HG03066 (cell line): ENCODE measurements around the gene BAD.
A peak's percentile ranks its signal among the peaks of the same experiment; 100 is the strongest.

ENCODE experiments used
- ATAC-seq: cut with Tn5 transposase; IDR thresholded peaks from one replicate; pipeline ENCODE4 v1.9.1; 2021; ENCODE audit warnings: low read depth; ENCODE audit not compliant: unreplicated experiment

Gene BAD

DNA sequence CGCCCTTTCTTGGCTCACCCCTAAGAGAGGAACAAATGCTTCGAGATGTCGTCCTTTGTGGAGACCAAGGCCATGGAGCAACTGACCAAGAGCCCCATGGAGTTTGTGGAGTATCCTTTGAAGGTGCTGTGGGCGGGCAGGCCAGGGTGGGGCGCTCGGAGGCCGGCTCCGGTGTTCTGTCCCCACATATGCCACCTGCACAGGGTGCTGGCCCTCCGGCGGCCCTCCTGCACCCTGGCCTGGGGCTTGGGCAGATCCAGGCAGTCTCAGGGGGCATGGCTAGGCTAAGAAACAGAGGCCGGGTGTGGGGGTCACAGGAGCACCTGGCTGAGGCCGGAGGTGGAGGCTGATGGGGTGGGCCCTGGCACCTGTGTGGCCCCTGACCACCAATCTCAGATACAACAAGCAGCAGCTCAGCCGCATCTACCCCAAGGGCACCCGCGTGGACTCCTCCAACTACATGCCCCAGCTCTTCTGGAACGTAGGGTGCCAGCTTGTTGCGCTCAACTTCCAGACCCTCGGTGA, 22.8 kb downstream of the BAD start:
- ATAC-seq: no peak

DNA sequence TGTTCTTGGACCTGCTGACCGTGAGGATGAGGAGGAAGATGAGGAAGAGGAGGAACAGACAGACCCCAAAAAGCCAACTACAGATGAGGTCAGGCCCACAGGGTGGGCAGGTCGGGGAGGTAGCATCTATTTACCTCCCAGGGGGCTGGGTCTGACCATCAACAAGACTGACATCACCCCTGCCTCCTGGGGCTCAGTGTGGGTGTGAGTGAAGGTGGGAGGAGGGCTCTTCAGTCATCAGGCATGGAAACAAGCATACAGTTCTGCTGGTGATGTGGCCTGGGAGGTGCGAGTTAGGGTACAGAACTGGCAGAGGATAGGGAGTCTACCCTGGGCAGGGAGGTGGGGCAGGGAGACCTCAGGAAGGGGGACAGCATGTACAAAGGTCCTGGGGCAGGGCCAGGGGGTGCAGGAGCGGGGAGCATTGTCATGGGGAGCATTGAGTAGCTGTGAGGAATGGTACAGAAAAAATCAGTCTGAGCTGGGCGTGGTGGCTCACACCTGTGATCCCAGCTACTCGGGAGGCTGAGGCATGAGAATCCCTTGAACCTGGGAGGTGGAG, 24.2 kb downstream of the BAD start:
- ATAC-seq: no peak

DNA sequence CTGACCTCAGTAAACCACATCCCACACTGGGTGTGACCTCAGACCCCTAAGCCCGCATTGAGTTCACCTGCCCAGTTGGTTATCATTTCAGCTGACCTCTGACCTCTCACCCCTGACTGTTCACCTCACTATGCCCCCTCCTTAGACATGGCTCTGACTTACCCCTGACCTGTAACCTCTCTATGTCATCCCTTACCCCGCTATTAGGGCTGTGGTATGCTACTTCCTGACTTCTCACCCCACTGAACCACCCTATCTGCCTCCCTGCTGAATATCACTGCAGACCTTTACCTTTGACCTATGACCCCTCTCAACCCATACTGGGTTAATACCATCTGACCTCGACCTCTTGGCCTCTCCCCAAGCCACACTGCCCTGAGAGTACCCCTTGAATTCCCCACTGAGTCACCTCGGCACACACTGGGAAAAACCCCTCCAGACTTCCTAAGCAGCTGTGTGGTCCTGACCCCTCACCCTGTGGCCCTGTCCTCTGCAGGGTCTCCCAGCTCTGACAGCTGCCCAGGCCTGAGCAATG, 24.9 kb downstream of the BAD start:
- ATAC-seq: no peak

DNA sequence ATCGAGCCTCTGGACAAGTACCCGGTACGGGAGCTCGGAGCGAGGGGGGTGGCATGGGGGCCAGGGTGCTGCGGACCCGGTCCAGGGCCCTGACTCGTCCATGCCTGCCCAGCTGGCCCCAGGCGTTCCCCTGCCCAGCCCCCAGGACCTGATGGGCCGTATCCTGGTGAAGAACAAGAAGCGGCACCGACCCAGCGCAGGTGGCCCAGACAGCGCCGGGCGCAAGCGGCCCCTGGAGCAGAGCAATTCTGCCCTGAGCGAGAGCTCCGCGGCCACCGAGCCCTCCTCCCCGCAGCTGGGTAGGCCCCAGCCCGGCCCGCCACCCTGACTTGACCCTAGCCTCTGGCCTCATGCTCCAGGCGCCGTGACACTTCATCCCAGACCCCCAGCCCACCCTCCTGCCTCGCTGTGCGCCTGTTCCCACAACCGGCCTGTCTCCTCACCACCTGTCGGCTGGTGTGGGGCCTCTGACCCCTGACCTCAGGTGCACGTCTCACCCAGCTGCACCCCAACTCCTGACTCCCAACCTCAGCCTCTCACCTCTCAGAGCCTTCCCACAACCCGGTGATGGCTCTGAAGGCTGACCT, 25.4 kb downstream of the BAD start:
- no peak for ATAC-seq

DNA sequence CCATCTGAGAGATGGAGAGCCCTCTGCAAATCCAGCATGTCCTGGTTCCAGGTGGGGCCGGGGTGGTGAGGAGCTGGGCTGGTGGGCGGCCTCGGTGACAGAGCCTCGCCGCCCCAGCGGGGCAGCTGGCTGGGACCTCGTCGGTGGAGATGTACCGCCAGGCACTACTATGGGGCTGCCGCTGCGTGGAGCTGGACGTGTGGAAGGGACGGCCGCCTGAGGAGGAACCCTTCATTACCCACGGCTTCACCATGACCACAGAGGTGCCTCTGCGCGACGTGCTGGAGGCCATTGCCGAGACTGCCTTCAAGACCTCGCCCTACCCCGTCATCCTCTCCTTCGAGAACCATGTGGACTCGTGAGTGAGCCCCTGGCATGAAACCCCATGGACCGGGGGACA, 26.1 kb downstream of the BAD start:
- no peak for ATAC-seq

DNA sequence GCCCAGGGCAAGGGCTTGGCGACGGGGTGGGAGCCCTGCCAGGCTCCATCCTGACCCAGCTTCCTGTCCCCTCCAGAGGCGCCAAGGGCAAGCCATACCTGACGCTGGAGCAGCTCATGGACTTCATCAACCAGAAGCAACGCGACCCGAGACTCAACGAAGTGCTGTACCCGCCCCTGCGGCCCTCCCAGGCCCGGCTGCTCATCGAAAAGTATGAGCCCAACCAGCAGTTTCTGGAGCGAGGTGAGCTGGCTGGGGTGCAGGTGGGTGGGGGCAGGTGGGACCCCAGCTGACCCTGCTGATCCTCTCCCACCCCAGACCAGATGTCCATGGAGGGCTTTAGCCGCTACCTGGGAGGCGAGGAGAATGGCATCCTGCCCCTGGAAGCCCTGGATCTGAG, 28.2 kb downstream of the BAD start:
- ATAC-seq: no peak

DNA sequence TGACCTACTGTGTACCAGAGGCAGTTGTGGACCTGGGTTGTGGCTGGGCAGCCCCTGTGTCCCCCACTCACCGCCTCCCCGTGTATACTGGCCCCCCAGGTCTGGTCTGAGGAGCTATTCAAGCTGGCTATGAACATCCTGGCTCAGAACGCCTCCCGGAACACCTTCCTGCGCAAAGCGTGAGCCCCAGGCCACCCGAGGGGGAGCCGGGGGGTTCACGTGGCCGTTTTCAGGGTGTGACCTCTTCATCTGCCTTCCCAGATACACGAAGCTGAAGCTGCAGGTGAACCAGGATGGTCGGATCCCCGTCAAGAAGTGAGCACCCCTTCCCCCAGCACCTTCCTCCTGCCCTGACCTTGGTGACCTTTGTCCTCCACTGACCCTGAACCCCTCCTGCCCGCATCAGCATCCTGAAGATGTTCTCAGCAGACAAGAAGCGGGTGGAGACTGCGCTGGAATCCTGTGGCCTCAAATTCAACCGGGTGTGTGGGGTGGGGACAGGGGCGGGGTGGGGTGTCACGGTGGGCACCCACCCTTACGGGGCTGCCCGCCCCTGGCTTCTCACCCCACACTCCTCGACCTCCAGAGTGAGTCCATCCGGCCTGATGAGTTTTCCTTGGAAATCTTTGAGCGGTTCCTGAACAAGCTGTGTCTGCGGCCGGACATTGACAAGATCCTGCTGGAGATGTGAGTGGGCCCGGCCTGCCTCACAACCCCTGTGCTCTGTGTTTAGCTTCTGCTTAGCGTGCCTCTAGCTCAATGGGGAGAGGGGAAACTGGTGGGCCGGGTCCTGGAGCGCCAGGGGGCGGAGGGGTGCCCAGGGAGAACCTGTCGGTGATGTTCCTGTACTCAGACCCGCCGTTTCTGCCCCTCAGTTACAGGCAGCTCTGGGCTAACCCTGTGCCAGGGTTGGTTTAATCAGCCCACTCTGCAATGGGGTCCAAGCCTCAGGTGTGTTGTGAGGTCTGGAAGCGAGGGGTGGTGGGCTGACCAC, 29.0 kb downstream of the BAD start:
- no peak for ATAC-seq

DNA sequence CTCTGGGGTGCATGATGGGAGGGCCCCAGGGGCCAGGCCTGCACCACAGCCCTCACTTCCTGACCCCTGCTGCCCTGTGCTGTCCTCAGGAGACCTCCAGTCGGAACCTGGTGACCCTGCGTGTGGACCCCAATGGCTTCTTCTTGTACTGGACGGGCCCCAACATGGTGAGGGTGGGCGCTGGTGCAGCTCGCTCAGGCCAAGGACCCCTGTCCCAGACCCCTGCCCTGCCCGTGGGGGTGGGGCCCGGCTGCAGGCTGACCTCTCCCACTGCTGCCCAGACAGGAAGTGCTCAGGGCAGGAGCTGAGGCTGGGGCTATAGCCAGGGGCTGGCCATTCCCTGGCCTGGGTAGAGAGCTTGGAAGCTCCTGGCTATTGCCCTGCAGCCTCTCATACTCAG, 30.1 kb downstream of the BAD start:
- ATAC-seq: no peak

DNA sequence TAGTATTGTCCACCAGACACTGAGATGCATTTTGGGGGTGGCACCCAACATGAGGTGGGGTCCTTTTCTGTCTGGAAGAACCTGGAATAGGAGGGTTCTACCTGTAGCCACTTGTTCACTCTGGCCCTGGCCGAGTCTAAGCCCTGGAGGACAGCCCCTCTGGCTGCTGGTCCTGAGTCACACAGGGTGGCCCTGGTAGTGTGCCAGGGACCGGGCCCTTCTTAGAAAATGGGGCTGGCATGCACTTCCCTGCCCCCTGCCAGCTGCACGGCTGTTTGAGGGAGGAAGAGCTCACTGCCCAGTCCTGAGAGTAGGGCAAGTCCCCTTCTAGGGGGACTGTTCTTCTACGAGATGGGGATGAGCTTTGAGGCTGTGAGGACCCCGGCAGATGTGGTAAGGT, 31.0 kb downstream of the BAD start:
- no peak for ATAC-seq

DNA sequence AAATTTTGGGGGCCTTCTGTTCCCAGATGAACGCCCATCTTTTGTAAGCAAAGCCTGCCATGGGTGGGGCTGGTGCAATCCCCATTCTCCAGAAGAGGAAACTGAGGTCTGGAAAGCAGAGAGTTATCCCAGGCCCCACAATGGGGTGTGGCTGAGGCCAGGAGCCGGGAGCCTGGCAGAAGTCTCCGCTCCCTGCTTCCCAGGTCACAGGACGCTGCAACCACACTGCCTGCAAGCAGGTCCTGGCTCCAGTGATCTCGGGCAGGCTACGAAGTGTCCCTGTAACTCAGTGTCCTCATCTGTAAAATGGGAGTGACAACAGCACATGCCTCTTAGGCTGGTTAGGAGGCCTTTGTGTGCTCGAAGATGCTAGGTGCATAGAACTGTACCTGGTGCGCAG, 31.4 kb downstream of the BAD start:
- no peak for ATAC-seq

DNA sequence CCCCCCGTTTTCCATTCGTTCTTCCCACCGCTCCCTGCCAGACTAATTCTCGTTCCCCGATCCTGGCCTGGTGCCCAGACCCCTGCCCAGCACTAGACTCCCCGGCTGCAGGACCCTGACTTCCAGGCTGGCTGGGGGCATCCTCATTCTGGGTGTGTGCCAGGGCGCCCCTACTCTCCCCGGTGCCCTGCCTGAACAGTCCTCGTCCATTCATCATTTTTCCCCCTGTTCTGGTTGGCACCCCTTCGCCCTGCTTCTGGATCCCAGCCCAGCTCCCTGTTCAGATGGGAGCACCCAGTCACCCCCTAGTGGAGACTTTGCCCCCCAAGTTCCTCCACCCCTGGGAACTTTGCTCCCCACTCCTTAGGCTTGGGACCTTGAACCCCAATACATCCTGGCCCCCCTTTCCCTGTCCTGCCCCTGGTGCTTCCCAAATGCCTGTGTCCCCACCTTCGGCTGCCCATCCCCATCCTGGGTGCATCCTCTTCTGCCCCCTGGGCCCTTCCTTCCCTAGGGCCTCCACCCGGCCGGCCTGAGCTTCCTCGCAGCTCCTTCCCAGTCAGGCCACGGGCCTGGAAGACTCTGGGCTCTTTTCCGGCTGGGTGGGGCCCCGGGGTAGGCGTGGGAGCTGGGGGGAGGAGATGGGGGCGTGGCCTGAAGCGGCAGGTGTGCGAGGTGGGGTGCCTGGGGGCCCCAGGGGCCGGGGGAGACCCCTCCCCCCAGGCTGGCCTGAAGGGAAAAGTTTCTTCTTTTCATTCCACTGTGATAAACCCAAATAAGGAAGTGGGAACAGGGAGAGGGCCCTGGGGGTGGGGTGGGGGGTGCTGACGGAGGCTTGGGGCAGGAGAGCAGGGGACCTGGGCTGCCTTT, 32.2 kb downstream of the BAD start:
- ATAC-seq: no peak

DNA sequence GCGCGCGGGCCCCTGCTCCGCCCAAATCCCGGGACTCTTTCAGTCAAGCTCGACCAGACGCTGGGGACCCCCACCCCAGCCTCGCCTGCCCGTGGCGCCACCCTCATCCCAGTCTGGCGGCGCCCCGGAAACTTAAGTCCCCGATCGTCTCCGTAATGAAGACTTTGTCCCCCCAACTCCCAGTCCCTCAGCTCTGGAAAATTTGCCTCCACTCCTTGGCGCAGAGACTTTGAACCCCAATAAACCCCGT, 32.8 kb downstream of the BAD start:
- no peak for ATAC-seq

DNA sequence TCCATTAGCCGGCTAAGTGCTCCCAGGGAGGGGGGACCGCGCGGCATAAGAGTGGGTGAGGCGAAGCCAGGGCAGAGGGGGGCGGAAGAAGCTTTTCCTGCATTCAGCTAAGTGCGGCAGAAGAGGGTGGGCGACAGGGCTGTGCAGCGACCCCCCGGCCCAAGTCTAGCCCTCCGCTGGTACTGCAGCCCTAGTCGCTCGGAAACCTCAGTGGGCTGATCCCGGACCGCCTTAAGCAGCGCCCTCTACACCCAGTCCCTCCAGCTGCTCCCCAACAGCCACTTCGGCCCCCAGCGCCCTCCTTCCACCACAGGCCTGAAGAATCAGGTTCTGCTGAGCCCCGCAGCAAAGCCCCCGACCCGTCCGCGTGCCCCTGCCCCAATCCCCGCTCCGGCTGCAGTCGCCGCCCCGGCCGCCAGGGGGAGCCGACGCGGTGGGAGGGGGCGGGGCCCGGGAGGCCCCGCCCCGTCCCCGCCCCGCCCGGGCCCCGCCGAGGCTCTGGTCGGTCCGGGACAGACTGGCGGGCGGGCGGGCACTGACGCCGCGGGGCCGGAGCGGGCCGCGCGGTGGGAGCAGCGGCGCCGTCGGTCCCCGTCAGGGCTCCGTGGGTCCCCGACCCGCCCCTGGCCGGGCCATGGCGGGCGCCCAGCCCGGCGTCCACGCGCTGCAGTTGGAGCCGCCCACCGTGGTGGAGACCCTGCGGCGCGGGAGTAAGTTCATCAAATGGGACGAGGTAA, 33.3 kb downstream of the BAD start, which contains the start of gene PLCB3:
Gene PLCB3, plus strand, starts transcription at position 515 of the 737 bp plus-strand sequence. Its CDS starts 120 bp downstream, at position 635.
- peak; percentile 48 for ATAC-seq

DNA sequence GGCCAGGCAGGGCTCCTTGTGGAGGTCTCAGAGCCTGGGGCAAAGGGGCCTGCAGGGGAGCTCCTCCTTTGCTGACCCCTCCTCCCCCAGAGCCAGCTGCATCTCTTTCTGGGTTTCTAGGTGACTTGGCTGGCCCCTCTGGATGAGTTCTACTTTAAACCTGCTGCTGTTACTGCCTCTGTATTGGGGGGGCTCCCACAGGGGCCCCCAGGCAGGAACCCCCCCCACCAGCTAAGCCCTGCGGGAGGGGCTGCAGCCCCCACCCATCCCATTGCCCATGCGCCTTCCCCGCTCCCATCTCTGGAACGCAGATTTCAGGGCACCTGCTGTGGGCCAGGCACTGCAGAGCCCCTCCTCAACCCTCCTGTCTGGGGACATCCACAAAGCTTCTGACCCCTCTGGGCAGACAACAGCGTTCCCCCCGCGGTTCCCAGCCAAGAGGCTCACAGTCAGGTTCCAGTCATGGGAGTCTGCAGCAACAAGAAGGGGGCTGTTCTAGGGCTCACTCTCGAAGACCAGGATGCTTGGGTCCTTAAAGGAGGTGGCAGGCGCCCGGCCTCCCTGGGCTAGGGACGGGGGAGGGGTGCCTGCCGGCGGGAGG, 34.0 kb downstream of the BAD start:
- ATAC-seq: no peak

DNA sequence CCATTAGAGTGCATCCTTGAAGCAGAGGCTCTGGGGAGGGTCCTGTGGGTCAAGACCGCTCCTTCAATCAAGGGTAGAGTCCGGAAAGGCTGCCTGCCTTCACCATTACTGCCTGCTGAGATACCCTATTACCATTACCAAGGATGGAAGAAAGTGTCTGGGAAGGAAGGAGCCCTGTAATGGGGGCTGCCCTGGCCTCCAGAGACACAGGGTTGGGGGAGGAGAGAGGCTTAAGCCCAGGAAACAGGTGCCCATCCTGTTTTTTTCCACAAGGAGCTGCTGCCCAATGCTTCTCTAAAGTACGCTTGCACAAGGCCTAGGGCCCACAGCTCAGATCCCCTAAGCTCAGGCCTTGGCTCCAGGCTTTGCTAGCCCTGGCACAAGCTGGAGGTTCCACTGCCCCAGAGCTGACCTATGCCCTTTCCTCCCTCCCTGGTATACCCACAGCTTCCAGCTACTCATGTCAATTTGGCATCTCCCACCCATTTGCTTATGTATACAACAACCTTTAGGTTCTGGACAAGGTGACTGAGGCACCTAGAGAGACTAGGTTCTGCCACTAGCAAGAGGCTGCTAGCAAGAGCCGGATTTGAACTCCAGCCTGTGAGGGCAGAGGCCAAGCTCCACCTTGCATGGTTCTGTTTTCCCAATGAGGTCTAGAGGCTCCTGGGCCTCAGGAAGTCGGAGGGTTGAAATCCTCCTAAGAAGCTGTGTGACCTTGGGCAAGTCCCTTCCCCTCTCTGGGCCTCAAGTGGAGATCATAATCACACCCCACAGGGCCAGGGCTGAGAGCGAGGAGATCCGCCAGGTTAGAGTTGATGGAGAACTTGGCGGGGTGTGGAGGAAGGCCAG, 34.7 kb downstream of the BAD start:
- no peak for ATAC-seq

DNA sequence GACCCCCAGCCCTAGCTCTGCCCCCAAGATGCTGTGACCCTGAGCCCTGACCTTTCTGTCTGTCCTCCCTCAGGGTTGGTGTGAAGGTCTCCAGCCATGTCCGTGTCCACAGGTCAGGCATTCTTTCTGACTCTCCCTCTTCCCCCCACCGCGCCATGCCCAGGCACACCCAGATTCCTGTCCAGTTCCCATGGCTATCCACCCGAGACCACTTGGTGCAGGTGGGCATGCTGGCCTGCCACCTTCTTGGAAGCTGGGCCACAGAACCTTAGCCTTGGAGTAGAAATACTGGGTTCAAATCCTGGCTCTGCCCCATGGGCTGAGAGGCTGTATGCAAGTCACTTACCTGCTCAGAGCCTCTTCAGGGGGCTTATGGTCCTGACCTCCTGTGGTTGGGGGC, 35.4 kb downstream of the BAD start:
- no peak for ATAC-seq

DNA sequence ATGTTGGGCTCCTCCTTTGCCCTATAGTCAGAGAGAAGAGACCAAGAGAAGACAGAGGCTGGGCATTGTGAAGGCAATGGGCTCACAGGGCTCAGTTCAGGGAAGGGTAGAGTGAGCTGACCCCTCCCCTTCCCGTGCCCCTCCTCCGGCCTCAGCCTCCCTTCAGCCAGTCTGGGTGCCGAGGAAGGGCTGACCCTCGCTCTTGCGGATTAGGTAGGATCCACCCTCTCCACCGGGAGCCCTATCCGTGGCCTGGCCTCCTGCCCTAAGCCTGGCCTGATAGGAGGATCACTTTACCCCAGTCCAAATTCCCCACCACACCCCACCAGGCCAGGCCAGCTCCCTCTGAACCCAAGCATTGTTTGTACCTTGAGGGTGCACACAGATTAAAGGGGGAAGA, 35.9 kb downstream of the BAD start:
- no peak for ATAC-seq

DNA sequence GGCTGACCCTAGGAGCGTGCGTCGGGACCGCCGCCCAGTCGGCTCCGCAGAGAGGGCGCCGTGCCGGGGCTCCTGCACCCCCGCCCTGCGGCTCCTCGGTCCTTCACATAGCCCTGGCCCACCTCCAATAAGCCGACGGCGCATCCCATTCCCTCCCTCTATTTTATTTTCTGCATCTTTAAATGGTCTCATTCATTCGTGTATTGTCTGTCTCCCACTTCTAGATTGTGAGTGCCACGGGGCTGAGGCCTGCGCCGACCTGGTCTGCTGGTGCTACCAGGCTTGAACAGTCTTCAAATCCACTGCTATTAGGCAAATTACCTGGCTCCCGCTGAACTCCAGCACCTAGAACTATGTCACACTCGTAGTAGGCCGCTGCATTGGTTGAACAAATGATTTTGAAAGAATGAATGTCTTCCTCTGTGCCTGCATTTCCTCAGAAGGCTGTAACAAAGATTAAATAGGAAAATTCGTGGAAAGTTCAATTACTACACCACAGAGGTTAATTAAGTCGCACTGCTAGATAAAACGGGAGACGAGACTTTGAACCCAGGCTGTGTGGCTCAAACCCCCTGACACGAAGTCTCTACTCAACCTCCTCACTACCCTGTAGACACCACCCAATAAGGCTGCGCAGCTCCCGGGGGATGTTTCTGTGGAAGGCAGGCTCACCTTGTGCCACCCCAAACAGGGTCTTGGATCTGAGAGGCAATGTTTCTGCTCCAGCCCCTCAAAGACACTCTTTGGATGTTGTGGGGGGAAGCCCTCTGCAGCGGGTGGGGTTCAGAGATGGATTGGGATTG, 36.5 kb downstream of the BAD start:
- no peak for ATAC-seq
